Measurements from ENCODE around the gene WDR90. TPM values are rescaled to one million over a fixed set of nuclear protein-coding genes. Genes with fewer than 3 reads are reported as not detected.

The WDR90 gene
- total and polyA plus RNA-seq, 7 experiments from 2014 or later = 0.56 to 70.6 (median 12.3) TPM

DNA sequence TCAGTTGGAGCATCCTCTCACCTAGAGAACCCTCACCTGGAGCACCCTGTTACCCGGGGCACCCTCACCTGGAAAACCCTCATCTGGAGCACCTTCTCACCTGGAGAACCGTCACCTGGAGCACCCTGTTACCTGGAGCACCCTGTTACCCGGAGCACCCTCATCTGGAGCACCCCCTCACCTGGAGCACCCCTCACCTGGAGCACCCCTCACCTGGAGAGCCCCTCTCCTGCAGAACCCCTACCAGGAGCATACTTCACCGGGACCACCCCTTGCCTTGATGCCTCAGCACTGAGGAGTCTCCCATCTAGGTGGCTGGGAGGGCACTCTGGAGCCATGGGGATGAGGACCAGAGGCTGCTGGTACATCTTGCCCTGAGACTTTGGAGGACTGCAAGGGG is 59.8 kb downstream of the WDR90 start:
- Mint-ChIP-seq H3K27me3 (peaks cover 17 to 45% (median 21%) of the 10 kb centered on the region in 5 donors), H3K36me3 (no peaks in the 10 kb centered on the region), H3K4me3 (no peak overlapping the region), H3K27ac (no peak overlapping the region), H3K9me3 (peaks cover 0 to 2% (median 0%) of the 10 kb centered on the region in 11 donors), H3K4me1 (peaks cover 0 to 4% (median 4%) of the 10 kb centered on the region in 7 donors)
- POLR2A ChIA-PET = interaction anchor here (1.2 kb wide), 1 partner anchor 14 kb away, joined by 3 read pairs; no protein-coding TSS in a partner anchor
- DNase-seq = no peak
- Histone ChIP-seq H3K4me3 (ENCODE audit: low read length) (no peak overlapping the region), H3K4me1 (ENCODE audit: control insufficient read depth in 2 of 2, insufficient read depth in 2 of 2, low read length in 2 of 2) (no peaks in the 10 kb centered on the region), H3K36me3 (ENCODE audit: control insufficient read depth in 2 of 3, insufficient read depth in 3 of 3, low read length in 3 of 3) (no peaks in the 10 kb centered on the region), H3K27me3 (ENCODE audit: control insufficient read depth in 2 of 2, insufficient read depth in 2 of 2, low read length in 2 of 2) (peaks cover 4 to 18% of the 10 kb centered on the region in 2 donors), H3K9me3 (ENCODE audit: control insufficient read depth in 2 of 3, low read length in 3 of 3) (no peaks in the 10 kb centered on the region), H3K27ac (ENCODE audit: low read depth, low read length) (no peak overlapping the region)
- ATAC-seq = no peak
- CTCF ChIA-PET = no interaction called here
- intact Hi-C loops (cut with micrococcal nuclease) = no loop called here

DNA sequence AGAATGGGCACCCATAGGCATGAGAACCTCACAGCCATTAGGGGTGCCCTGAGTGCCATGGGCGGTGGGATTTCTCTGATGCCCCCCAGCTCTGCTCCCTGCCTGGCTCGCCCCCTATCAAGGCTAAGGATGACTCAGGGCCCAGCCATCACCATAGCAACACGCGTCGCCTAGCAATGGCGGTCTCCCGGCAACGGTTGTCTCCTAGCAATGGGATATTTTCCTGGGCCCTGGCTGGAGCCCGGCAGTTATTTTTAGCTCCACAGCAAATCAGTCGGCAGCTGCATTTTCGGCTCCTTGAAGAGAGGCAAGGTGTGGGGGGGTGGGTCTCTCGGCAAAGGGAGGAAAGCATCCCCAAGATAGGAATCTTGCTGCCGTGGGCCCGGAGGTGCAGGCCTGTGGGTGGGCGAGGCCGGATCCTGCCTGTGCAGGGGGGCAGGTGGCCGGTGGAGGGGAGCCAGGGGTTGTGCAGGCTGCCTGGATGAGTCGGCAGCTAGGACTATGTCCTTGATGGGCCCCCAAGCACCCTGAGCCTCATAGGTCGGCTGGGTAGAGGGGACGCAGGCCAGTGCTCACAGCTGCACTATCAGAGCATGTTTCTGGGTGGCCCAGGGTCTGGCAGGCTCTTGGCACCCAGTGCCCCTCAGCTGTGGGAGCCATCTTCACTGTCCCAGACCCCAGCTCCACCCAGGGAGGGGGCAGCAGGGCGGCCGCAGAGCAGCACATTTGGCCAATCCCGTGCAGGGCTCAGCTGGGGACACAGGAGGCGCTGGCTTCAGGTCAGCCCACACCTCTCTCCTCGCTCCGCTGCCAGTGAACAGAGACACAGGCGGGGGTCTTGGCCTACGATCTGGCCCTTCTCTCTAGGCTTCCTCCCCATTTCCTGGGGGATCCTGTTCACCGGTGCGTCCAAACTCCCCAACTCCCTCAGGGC is 60.7 kb downstream of the WDR90 start:
- H3K9me3 ChIP-seq (ENCODE audit: control insufficient read depth in 2 of 3, low read length in 3 of 3) = no peaks in the 10 kb centered on the region
- H3K4me1 Mint-ChIP-seq = peaks cover 0 to 4% (median 4%) of the 10 kb centered on the region in 7 donors
- no peak overlapping the region for H3K4me3 ChIP-seq (ENCODE audit: low read length)
- peaks cover 0 to 2% (median 0%) of the 10 kb centered on the region in 11 donors for H3K9me3 Mint-ChIP-seq
- DNase-seq (no peak), ATAC-seq (no peak)
- no peak overlapping the region for H3K4me3 Mint-ChIP-seq
- ChIA-PET POLR2A (interaction anchor here (1.1 to 1.5 kb wide), 3 partner anchors 10 to 20 kb away, joined by 3 to 5 read pairs (median 3); partner anchors contain the start of gene WDR24), CTCF (interaction anchor here (0.6 to 1.5 kb wide), 8 partner anchors 8 to 379 kb away, joined by 3 to 5 read pairs (median 3); partner anchors contain the start of genes CIAO3 and WDR24)
- H3K36me3 ChIP-seq (ENCODE audit: control insufficient read depth in 2 of 3, insufficient read depth in 3 of 3, low read length in 3 of 3) = no peaks in the 10 kb centered on the region
- H3K27ac Mint-ChIP-seq = peak overlapping the region in 1 of 9 donors; percentile 25
- H3K27me3 ChIP-seq (ENCODE audit: control insufficient read depth in 2 of 2, insufficient read depth in 2 of 2, low read length in 2 of 2) = peaks cover 4 to 13% of the 10 kb centered on the region in 2 donors
- no peaks in the 10 kb centered on the region for H3K36me3 Mint-ChIP-seq
- no peaks in the 10 kb centered on the region for H3K4me1 ChIP-seq (ENCODE audit: control insufficient read depth in 2 of 2, insufficient read depth in 2 of 2, low read length in 2 of 2)
- intact Hi-C loops (cut with micrococcal nuclease) = loop anchor here (2.0 to 10.0 kb wide), 2 partner anchors 265 to 393 kb away; partner anchors contain the start of gene LMF1 (in 1 of the 2)
- H3K27me3 Mint-ChIP-seq = peaks cover 17 to 42% (median 21%) of the 10 kb centered on the region in 5 donors
- H3K27ac ChIP-seq (ENCODE audit: low read depth, low read length) = no peak overlapping the region

DNA sequence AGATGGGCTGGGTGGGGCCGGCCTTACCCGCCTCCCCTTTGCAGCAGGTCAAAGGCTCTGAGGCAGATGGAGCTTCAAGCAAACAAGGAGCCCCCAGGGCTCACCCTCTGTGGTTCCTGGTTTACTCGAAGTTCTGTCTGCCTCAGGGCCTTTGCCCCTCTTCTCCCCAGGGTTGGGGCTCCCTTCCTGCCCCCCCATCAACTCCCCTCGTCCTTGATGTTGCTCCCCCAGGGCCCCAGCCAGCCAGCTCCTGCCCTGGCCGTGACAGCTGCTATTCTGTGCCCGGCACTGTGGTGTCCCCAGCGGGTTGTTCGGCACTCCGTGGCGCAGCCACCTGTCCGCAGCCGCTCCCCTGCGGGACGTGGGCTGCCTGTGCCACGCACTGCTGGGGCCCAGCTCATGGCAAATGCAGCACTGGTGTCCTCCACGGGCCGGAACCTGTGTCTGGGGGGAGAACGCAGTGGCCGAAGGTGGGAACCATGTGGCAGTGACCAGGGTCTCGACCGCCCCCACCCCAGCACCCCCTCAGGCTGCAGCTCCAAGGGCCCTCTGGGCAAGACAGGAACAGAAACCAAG is 61.4 kb downstream of the WDR90 start:
- no peak for DNase-seq
- Mint-ChIP-seq H3K27me3 (peaks cover 17 to 42% (median 21%) of the 10 kb centered on the region in 5 donors), H3K36me3 (no peaks in the 10 kb centered on the region), H3K4me3 (no peak overlapping the region), H3K9me3 (peaks cover 0 to 2% (median 0%) of the 10 kb centered on the region in 11 donors), H3K27ac (no peak overlapping the region), H3K4me1 (peaks cover 0 to 4% (median 4%) of the 10 kb centered on the region in 7 donors)
- Histone ChIP-seq H3K4me1 (ENCODE audit: control insufficient read depth in 2 of 2, insufficient read depth in 2 of 2, low read length in 2 of 2) (no peaks in the 10 kb centered on the region), H3K4me3 (ENCODE audit: low read length) (no peak overlapping the region), H3K27me3 (ENCODE audit: control insufficient read depth in 2 of 2, insufficient read depth in 2 of 2, low read length in 2 of 2) (peaks cover 4 to 13% of the 10 kb centered on the region in 2 donors), H3K36me3 (ENCODE audit: control insufficient read depth in 2 of 3, insufficient read depth in 3 of 3, low read length in 3 of 3) (no peaks in the 10 kb centered on the region), H3K27ac (ENCODE audit: low read depth, low read length) (no peak overlapping the region), H3K9me3 (ENCODE audit: control insufficient read depth in 2 of 3, low read length in 3 of 3) (no peaks in the 10 kb centered on the region)
- ChIA-PET CTCF (interaction anchor here (0.6 to 2.4 kb wide), 8 partner anchors 8 to 73 kb away, joined by 3 to 7 read pairs (median 3); partner anchors contain the start of genes CIAO3 and WDR24), POLR2A (interaction anchor here (1.1 to 1.8 kb wide), 3 partner anchors 10 to 20 kb away, joined by 3 to 7 read pairs (median 5); partner anchors contain the start of gene WDR24)
- no peak for ATAC-seq
- intact Hi-C loops (cut with micrococcal nuclease) = loop anchor here (1.0 to 10.0 kb wide), 7 partner anchors 23 to 393 kb away; partner anchors contain the start of gene LMF1 (in 1 of the 2)

DNA sequence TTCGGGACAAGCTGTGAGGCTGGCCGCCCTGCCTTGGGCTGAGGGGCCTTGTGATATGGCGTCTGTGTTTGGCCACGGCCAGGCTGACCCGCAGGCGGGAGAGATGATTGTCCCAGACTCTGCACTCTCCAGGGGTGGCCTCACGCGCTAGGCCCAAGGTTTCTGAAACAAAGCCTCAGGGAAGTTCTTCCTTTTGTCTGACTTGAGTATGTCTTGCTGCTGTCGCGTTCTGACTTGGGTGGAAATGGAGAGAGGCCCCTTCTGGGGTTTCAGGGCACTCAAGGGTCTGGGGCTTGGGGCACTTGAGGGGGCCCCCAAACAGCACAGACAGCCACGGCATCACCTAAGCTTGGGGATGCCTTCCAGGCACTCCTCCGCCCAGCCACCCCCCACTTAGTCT is 61.9 kb downstream of the WDR90 start:
- no peaks in the 10 kb centered on the region for H3K4me1 ChIP-seq (ENCODE audit: control insufficient read depth in 2 of 2, insufficient read depth in 2 of 2, low read length in 2 of 2)
- Mint-ChIP-seq H3K9me3 (peaks cover 0 to 2% (median 0%) of the 10 kb centered on the region in 11 donors), H3K4me3 (no peak overlapping the region), H3K36me3 (no peaks in the 10 kb centered on the region), H3K4me1 (peaks cover 0 to 4% (median 4%) of the 10 kb centered on the region in 7 donors), H3K27me3 (peaks cover 17 to 46% (median 21%) of the 10 kb centered on the region in 5 donors), H3K27ac (no peak overlapping the region)
- H3K27ac ChIP-seq (ENCODE audit: low read depth, low read length) = no peak overlapping the region
- ATAC-seq = no peak
- H3K9me3 ChIP-seq (ENCODE audit: control insufficient read depth in 2 of 3, low read length in 3 of 3) = no peaks in the 10 kb centered on the region
- intact Hi-C loops (cut with micrococcal nuclease) = loop anchor here (1.0 to 10.0 kb wide), 7 partner anchors 22 to 392 kb away; partner anchors contain the start of gene LMF1 (in 1 of the 2)
- ChIA-PET CTCF (interaction anchor here (0.6 to 2.4 kb wide), 6 partner anchors 9 to 72 kb away, joined by 3 to 7 read pairs (median 4); no protein-coding TSS in a partner anchor), POLR2A (interaction anchor here (1.5 to 1.8 kb wide), 2 partner anchors 9 to 15 kb away, joined by 5 to 7 read pairs; no protein-coding TSS in a partner anchor)
- no peak overlapping the region for H3K4me3 ChIP-seq (ENCODE audit: low read length)
- peaks cover 4 to 13% of the 10 kb centered on the region in 2 donors for H3K27me3 ChIP-seq (ENCODE audit: control insufficient read depth in 2 of 2, insufficient read depth in 2 of 2, low read length in 2 of 2)
- no peaks in the 10 kb centered on the region for H3K36me3 ChIP-seq (ENCODE audit: control insufficient read depth in 2 of 3, insufficient read depth in 3 of 3, low read length in 3 of 3)
- no peak for DNase-seq

DNA sequence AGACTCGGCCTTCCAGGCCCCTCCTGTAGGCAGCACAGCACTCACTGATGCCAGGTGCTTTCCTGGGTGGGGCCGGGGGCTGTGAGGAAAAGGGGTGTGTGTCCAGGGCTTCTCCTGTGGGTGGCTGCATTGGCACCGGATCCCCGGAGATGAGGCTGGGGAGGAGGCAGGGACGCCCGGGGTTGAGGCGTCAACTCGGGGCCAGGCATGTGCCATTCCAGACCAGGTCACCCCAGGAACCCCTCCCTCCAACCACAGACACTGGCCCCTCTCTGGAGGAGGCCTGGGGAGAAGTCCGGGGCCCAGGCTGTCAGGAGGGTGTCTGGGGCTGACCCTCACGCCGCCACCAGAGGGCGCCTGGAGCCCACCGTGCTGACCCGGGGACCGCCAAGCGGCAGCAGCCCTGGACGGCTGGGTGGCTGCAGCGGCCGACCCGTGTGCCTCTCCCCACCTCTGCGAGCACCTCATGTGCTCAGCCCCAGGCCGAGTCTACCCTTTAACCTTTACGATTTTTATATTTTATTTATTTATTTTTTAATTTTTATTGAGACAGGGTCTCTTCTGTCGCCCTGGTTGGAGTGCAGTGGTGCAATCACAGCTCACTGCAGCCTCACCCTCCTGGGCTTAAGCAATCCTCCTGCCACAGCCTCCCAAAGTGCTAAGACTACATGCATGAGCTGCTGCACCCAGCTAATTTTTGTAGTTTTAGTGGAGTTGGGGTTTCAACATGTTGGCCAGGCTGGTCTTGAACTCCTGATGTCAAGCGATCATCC is 62.6 kb downstream of the WDR90 start:
- H3K27ac Mint-ChIP-seq = no peak overlapping the region
- H3K9me3 Mint-ChIP-seq = peaks cover 0 to 2% (median 0%) of the 10 kb centered on the region in 11 donors
- Histone ChIP-seq H3K27me3 (ENCODE audit: control insufficient read depth in 2 of 2, insufficient read depth in 2 of 2, low read length in 2 of 2) (peaks cover 4 to 7% of the 10 kb centered on the region in 2 donors), H3K27ac (ENCODE audit: low read depth, low read length) (no peak overlapping the region), H3K9me3 (ENCODE audit: control insufficient read depth in 2 of 3, low read length in 3 of 3) (no peaks in the 10 kb centered on the region), H3K36me3 (ENCODE audit: control insufficient read depth in 2 of 3, insufficient read depth in 3 of 3, low read length in 3 of 3) (no peaks in the 10 kb centered on the region), H3K4me1 (ENCODE audit: control insufficient read depth in 2 of 2, insufficient read depth in 2 of 2, low read length in 2 of 2) (no peaks in the 10 kb centered on the region), H3K4me3 (ENCODE audit: low read length) (no peak overlapping the region)
- peaks cover 13 to 44% (median 21%) of the 10 kb centered on the region in 5 donors for H3K27me3 Mint-ChIP-seq
- ChIA-PET CTCF (interaction anchor here (0.6 to 2.4 kb wide), 17 partner anchors 9 to 344 kb away, joined by 3 to 24 read pairs (median 6); partner anchors contain the start of genes ANTKMT and CIAO3), POLR2A (interaction anchor here (1.1 to 1.8 kb wide), 4 partner anchors 16 to 34 kb away, joined by 3 to 7 read pairs (median 3); partner anchors contain the start of gene CIAO3)
- H3K4me3 Mint-ChIP-seq = no peak overlapping the region
- intact Hi-C loops (cut with micrococcal nuclease) = loop anchor here (1.0 to 10.0 kb wide), 7 partner anchors 22 to 392 kb away; partner anchors contain the start of gene LMF1 (in 1 of the 2)
- DNase-seq (peak; percentile 54 to 86 (median 72)), ATAC-seq (peak; percentile 71)
- H3K36me3 Mint-ChIP-seq = no peaks in the 10 kb centered on the region
- H3K4me1 Mint-ChIP-seq = peaks cover 0 to 4% (median 4%) of the 10 kb centered on the region in 7 donors

Data from naive thymus-derived CD4-positive, alpha-beta T cell (primary cell).